ENCODE results near the gene RHOJ. TPM values are rescaled to one million over a fixed set of nuclear protein-coding genes. Genes with fewer than 3 reads are reported as not detected.
A peak's percentile ranks its signal among the peaks of the same experiment; 100 is the strongest.
"Not testable (repeated sequence)": the region's sequence is repeated elsewhere in the genome, so short reads cannot be mapped to it uniquely, and the experiment has no call there.

RHOJ gene
- total RNA-seq, 1 donor from 2014 or later, result 39.2 TPM

DNA sequence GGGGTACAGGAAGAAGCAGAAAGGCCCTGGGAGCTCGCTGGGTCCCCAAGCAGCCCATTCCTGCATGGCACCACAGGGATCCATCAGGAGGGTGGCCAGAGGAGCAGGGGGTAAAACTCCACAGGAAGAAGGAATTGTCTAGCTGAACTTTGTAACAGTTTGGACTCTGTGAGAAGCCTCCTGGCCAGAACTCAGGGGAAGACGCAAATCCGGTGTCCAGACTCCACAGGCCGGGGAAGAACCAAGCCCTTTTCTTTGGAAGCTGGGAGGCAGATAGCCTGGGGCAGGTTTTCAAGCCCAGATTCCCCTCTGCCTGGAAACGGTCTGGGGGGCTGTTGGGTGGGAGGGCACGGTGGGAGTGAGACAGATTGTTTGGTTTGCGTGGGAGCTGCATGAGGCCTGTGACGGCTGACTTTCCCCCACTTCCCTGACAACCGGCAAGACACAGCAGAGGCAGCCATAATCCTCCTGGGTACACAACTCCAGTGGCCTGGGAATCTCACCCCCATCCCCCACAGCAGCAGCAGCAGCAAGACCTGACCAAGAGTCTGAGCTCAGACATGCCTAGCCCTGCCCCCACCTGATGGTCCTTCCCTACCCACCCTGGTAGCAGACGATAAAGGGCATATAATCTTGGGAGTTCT is 97.8 kb downstream of the RHOJ start:
- Mint-ChIP-seq H3K9me3 (ENCODE audit: low read depth) (no peaks in the 10 kb centered on the region), H3K4me1 (ENCODE audit: low read depth) (no peaks in the 10 kb centered on the region), H3K27ac (ENCODE audit: unreplicated experiment) (no peak overlapping the region), H3K27me3 (ENCODE audit: low read depth) (peaks cover 2% of the 10 kb centered on the region), H3K4me3 (ENCODE audit: unreplicated experiment) (no peak overlapping the region), H3K36me3 (ENCODE audit: low read depth) (no peaks in the 10 kb centered on the region)
- no peak for DNase-seq (ENCODE audit: low spot score)
- TF ChIP-seq, protein P1, sequence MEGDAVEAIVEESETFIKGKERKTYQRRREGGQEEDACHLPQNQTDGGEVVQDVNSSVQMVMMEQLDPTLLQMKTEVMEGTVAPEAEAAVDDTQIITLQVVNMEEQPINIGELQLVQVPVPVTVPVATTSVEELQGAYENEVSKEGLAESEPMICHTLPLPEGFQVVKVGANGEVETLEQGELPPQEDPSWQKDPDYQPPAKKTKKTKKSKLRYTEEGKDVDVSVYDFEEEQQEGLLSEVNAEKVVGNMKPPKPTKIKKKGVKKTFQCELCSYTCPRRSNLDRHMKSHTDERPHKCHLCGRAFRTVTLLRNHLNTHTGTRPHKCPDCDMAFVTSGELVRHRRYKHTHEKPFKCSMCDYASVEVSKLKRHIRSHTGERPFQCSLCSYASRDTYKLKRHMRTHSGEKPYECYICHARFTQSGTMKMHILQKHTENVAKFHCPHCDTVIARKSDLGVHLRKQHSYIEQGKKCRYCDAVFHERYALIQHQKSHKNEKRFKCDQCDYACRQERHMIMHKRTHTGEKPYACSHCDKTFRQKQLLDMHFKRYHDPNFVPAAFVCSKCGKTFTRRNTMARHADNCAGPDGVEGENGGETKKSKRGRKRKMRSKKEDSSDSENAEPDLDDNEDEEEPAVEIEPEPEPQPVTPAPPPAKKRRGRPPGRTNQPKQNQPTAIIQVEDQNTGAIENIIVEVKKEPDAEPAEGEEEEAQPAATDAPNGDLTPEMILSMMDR (IDR thresholded peaks at IDR 0.05), result no peak

DNA sequence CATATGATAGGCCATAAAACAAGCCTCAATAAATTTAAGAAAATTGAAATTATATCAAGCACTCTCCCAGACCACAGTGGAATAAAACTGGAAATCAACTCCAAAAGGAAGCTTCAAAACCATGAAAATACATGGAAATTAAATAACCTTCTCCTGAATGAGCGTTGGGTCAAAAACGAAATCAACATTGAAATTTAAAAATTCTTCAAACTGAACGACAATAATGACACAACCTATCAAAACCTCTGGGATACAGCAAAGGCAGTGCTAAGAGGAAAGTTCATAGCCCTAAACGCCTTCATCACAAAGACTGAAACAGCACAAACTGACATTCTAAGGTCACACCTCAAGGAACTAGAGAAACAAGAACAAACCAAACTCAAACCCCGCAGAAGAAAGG is 100.2 kb downstream of the RHOJ start:
- not testable (repeated sequence) for H3K9me3 Mint-ChIP-seq (ENCODE audit: low read depth); DNase-seq (ENCODE audit: low spot score); H3K27me3 Mint-ChIP-seq (ENCODE audit: low read depth); H3K4me3 Mint-ChIP-seq (ENCODE audit: unreplicated experiment); H3K36me3 Mint-ChIP-seq (ENCODE audit: low read depth); H3K27ac Mint-ChIP-seq (ENCODE audit: unreplicated experiment); H3K4me1 Mint-ChIP-seq (ENCODE audit: low read depth)

DNA sequence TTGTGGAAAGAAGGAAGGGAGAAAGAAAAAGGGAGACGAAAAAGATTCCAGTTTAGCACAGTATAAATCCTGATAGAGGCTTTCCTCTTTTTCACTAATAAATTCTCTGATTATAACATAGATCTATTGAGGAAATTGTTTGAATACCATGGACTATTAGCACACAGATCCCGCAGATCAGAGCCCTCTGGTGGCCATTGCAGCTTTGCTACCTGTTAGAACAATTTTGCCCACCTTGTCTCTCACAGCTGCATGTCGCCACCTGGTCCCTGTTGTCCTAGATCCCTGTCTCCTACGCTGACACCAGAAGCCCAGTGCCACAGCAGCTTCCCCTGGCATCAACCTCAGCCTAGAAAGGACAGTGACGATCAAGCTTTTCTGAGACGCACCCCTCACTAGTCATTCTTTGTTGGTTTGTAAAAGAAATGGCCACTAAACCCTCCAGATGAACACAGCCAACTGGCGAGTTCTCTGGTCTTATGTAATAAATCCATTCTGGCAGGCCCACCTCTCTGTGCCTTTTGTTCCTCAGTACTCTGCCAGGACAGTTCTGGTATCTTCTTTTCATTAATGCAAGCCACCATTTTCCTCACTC is 104.6 kb downstream of the RHOJ start:
- Mint-ChIP-seq H3K9me3 (ENCODE audit: low read depth) (no peaks in the 10 kb centered on the region), H3K27me3 (ENCODE audit: low read depth) (peaks cover 20% of the 10 kb centered on the region), H3K27ac (ENCODE audit: unreplicated experiment) (no peak overlapping the region), H3K4me1 (ENCODE audit: low read depth) (peaks cover 7% of the 10 kb centered on the region), H3K36me3 (ENCODE audit: low read depth) (no peaks in the 10 kb centered on the region), H3K4me3 (ENCODE audit: unreplicated experiment) (no peak overlapping the region)
- TF ChIP-seq, protein P1 (IDR thresholded peaks at IDR 0.05), result peak; percentile 79
- no peak for DNase-seq (ENCODE audit: low spot score)

DNA sequence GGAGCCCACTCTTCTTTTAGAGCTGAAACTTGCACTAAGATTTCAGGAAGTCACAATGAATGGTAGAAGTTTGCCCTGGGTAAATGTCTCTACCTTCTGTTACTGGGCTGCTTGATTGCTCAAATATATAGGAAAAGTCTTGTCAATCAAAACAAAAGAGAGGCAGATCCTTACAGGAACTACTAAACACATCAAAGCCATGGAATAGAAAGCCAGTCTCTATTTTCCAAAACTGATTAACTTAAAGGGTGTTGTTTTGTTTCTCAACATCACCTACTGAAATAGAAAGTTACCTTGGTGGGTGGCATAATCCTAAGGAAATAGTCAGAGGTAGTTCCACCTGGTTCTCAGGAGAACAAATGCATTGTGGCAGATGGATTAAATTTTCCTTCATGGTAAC is 114.6 kb downstream of the RHOJ start, which contains the start of gene GPHB5:
TSS of gene GPHB5 (minus strand) at position 101 of the 400 bp plus-strand sequence. CDS start 1,086 bp downstream, outside the sequence.
- H3K9me3 Mint-ChIP-seq (ENCODE audit: low read depth), result no peaks in the 10 kb centered on the region
- H3K4me1 Mint-ChIP-seq (ENCODE audit: low read depth), result no peaks in the 10 kb centered on the region
- H3K4me3 Mint-ChIP-seq (ENCODE audit: unreplicated experiment), result no peak within 1 kb of the TSS
- peaks cover 20% of the 10 kb centered on the region for H3K27me3 Mint-ChIP-seq (ENCODE audit: low read depth)
- TF ChIP-seq, protein P1 (IDR thresholded peaks at IDR 0.05), result no peak
- H3K27ac Mint-ChIP-seq (ENCODE audit: unreplicated experiment), result no peak within 1 kb of the TSS
- no peak for DNase-seq (ENCODE audit: low spot score)
- H3K36me3 Mint-ChIP-seq (ENCODE audit: low read depth), result no peaks in the 10 kb centered on the region

DNA sequence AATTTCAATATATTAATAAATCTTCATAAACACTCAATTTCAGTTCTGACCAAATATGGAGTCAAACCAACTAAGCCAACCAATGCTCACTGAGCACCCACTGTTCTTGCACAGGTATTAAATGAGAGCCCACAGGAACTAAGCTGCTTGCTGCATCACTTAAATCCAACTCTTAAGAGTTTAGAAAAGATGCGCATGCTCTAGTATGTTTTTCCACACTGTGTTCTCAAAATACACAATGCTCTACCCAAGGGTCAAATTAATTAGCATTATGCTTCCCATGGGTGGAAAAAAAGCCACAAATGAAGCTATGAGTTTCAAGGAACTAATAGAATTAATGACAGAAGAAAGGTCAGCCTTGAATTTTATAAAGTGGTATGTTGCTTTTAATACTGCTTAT is 118.2 kb downstream of the RHOJ start:
- no peaks in the 10 kb centered on the region for H3K36me3 Mint-ChIP-seq (ENCODE audit: low read depth)
- TF ChIP-seq, protein P1 (IDR thresholded peaks at IDR 0.05), result no peak
- no peak for DNase-seq (ENCODE audit: low spot score)
- H3K27me3 Mint-ChIP-seq (ENCODE audit: low read depth), result peaks cover 21% of the 10 kb centered on the region
- no peak overlapping the region for H3K4me3 Mint-ChIP-seq (ENCODE audit: unreplicated experiment)
- no peaks in the 10 kb centered on the region for H3K9me3 Mint-ChIP-seq (ENCODE audit: low read depth)
- H3K4me1 Mint-ChIP-seq (ENCODE audit: low read depth), result no peaks in the 10 kb centered on the region
- H3K27ac Mint-ChIP-seq (ENCODE audit: unreplicated experiment), result no peak overlapping the region
